OCI-LY7 (cell line): ENCODE results near the gene CRHBP. TPM values are rescaled to one million over a fixed set of nuclear protein-coding genes. Genes with fewer than 3 reads are reported as not detected.
"Not testable (repeated sequence)": the region's sequence is repeated elsewhere in the genome, so short reads cannot be mapped to it uniquely, and the experiment has no call there.

Experiments used
- BruUV-seq: library from RNA; stranded (reverse); fragments of 400-500 nt; replicated peaks from 2 replicates; lab custom pipeline; 2021; lab: Mats Ljungman, UMichigan
- CTCF ChIA-PET: fragments of 300-600 bp; sonication (Branson Sonifier 250); formaldehyde crosslinking; loops from one replicate; lab custom pipeline; 2022; ENCODE audit warnings: antibody characterized with exemption; ENCODE audit not compliant: unreplicated experiment; lab: Charles Lee
- POLR2A ChIA-PET: fragments of 300-600 bp; sonication (Branson Sonifier 250); formaldehyde crosslinking; loops from one replicate; lab custom pipeline; 2022; ENCODE audit warnings: antibody characterized with exemption; lab: Charles Lee
- DNase-seq: peaks from one replicate; pipeline ENCODE4 v3.0.0-alpha.2; 2015; ENCODE audit warnings: low spot score
- H2AFZ ChIP-seq: fragments of 200-600 bp; sonication (generic), shearing (Covaris generic); 2 replicates; pipeline ENCODE4 v1.6.1; 2014; ENCODE audit warnings: mild to moderate bottlenecking, antibody characterized with exemption, low read length, moderate library complexity
- H3K27ac ChIP-seq: fragments of 200-600 bp; sonication (generic); 2 replicates; pipeline ENCODE4 v1.5.1; 2014; ENCODE audit warnings: mixed run types, low read depth, mild to moderate bottlenecking, moderate library complexity, low read length, inconsistent platforms; ENCODE audit not compliant: poor library complexity, severe bottlenecking
- H3K36me3 ChIP-seq: fragments of 200-600 bp; sonication (generic); 2 replicates; pipeline ENCODE4 v1.6.1; 2014; ENCODE audit warnings: mild to moderate bottlenecking, antibody characterized with exemption, low read length, moderate library complexity, mixed read lengths; ENCODE audit not compliant: insufficient read depth
- H3K4me1 ChIP-seq: fragments of 200-600 bp; sonication (generic); 2 replicates; pipeline ENCODE4 v1.5.1; 2014; ENCODE audit warnings: mild to moderate bottlenecking, low read length; ENCODE audit not compliant: insufficient read depth, poor library complexity, severe bottlenecking
- H3K4me2 ChIP-seq: fragments of 200-600 bp; sonication (generic); 2 replicates; pipeline ENCODE4 v1.6.1; 2014; ENCODE audit warnings: mild to moderate bottlenecking, low read length
- H3K4me3 ChIP-seq: fragments of 200-600 bp; sonication (generic); 2 replicates; pipeline ENCODE4 v1.5.1; 2014; ENCODE audit warnings: mild to moderate bottlenecking, low read depth, low read length; ENCODE audit not compliant: poor library complexity, severe bottlenecking
- H3K79me2 ChIP-seq: fragments of 200-600 bp; sonication (generic); 2 replicates; pipeline ENCODE4 v1.6.1; 2016; ENCODE audit warnings: low read depth, mild to moderate bottlenecking, low read length, moderate library complexity, mixed read lengths; ENCODE audit not compliant: insufficient read depth
- H3K9me2 ChIP-seq: fragments of 200-600 bp; sonication (generic); 2 replicates; pipeline ENCODE4 v1.6.1; 2016; ENCODE audit warnings: mild to moderate bottlenecking, low read length, mixed read lengths; ENCODE audit not compliant: insufficient read depth
- H3K9me3 ChIP-seq: fragments of 200-600 bp; sonication (generic); 2 replicates; pipeline ENCODE4 v1.6.1; 2014; ENCODE audit warnings: mild to moderate bottlenecking, mixed run types, low read length, mixed read lengths
- H4K20me1 ChIP-seq: fragments of 200-600 bp; sonication (generic); 2 replicates; pipeline ENCODE4 v1.6.1; 2014; ENCODE audit warnings: mild to moderate bottlenecking, antibody characterized with exemption, low read length, moderate library complexity, mixed read lengths; ENCODE audit not compliant: insufficient read depth
- CTCF ChIP-seq: fragments of 200-600 bp; sonication (generic); conservative IDR thresholded peaks from 2 replicates; pipeline ENCODE4 v1.5.1; 2014; ENCODE audit warnings: mild to moderate bottlenecking, antibody characterized with exemption, low read length, moderate library complexity, mixed read lengths
- EZH2phosphoT487 ChIP-seq: fragments of 200-600 bp; sonication (generic); IDR thresholded peaks from 2 replicates; pipeline ENCODE4 v1.6.1; 2018; ENCODE audit warnings: low read depth, borderline replicate concordance, mild to moderate bottlenecking, mixed run types, antibody characterized with exemption, low read length, moderate library complexity, mixed read lengths
- intact Hi-C: fragments of 100-400 bp; cut with micrococcal nuclease; formaldehyde crosslinking; loops from one replicate; pipeline ENCODE4 v1.10.0; 2022; ENCODE audit not compliant: unreplicated experiment
- total RNA-seq, 2 experiments: library from RNA; depleted of rRNA in 1 of 2; stranded (reverse); fragments of >200 nt in 1 of 2; shearing (Covaris generic) in 1 of 2; gene quantifications; 2 replicates each; pipeline ENCODE4 v1.2.3, GENCODE V29; 2014 to 2022

Gene CRHBP
- total RNA-seq, 2 experiments from 2014 or later = 40.3 to 41.6 TPM

GRCh38 chr5:76986825-76987526, 34.1 kb downstream of the CRHBP start:
- Histone ChIP-seq H3K36me3 (peaks cover 21% of the 10 kb centered on the region), H4K20me1 (no peaks in the 10 kb centered on the region), H3K27ac (no peak overlapping the region), H3K4me2 (no peak overlapping the region), H3K4me1 (no peaks in the 10 kb centered on the region), H3K9me3 (no peaks in the 10 kb centered on the region), H3K4me3 (no peak overlapping the region), H3K79me2 (no peaks in the 10 kb centered on the region), H3K9me2 (no peaks in the 10 kb centered on the region), H2AFZ (no peak overlapping the region)
- intact Hi-C loops = no loop called here
- ChIA-PET CTCF (no interaction called here), POLR2A (interaction anchor here (0.6 to 1.6 kb wide), 4 partner anchors 10 to 111 kb away, joined by 3 to 9 read pairs (median 4); no protein-coding TSS in a partner anchor)
- no TSS peak for BruUV-seq
- no peak for TF ChIP-seq EZH2phosphoT487
- TF ChIP-seq CTCF = no peak
- DNase-seq = no peak

- no peak overlapping the region for H3K4me3 ChIP-seq
- peaks cover 31% of the 10 kb centered on the region for H3K36me3 ChIP-seq
- H2AFZ ChIP-seq = no peak overlapping the region
- H3K9me2 ChIP-seq = no peaks in the 10 kb centered on the region
- no peak overlapping the region for H3K27ac ChIP-seq
- CTCF ChIA-PET = no interaction called here
- H3K4me2 ChIP-seq = no peak overlapping the region
- H3K4me1 ChIP-seq = no peaks in the 10 kb centered on the region
- H3K9me3 ChIP-seq = no peaks in the 10 kb centered on the region
- BruUV-seq = no TSS peak
- no peaks in the 10 kb centered on the region for H4K20me1 ChIP-seq
- no peaks in the 10 kb centered on the region for H3K79me2 ChIP-seq
- POLR2A ChIA-PET = no interaction called here
- no peak for DNase-seq
- TF ChIP-seq CTCF (no peak), EZH2phosphoT487 (no peak)
- intact Hi-C loops = no loop called here
These were observed 38.1 kb downstream of the CRHBP start for GRCh38 chr5:76990899-76991459.

GRCh38 chr5:76993436-76993835, 40.6 kb downstream of the CRHBP start:
- BruUV-seq, H3K79me2 ChIP-seq: not testable (repeated sequence)

More at GRCh38 chr5:76993436-76993835, 40.6 kb downstream of the CRHBP start:
- H3K4me1 ChIP-seq, H3K27ac ChIP-seq, DNase-seq, H2AFZ ChIP-seq, H3K9me2 ChIP-seq, intact Hi-C loops, H4K20me1 ChIP-seq, CTCF ChIA-PET, H3K9me3 ChIP-seq, H3K4me2 ChIP-seq, H3K4me3 ChIP-seq: not testable (repeated sequence)
- POLR2A ChIA-PET = interaction anchor here (1.1 to 1.3 kb wide), 2 partner anchors 12 to 22 kb away, joined by 3 read pairs; no protein-coding TSS in a partner anchor
- H3K36me3 ChIP-seq = peaks cover 42% of the 10 kb centered on the region
